Suprapubic skin (tissue), 4 donors: ENCODE results near the gene MRPL12.

Experiments
- EP300 ChIP-seq: sonication (generic); formaldehyde crosslinking; IDR thresholded peaks from one replicate; pipeline ENCODE4 v1.6.1; 2017; ENCODE audit warnings: antibody characterized with exemption
- POLR2A ChIP-seq, 2 donors: fragments of 450-650 bp; IDR thresholded peaks; one replicate each; pipeline ENCODE4 v1.6.1; 2017; ENCODE audit warnings: antibody characterized with exemption in 2 of 2, mild to moderate bottlenecking in 2 of 2, moderate library complexity in 2 of 2
- POLR2AphosphoS5 ChIP-seq, 3 donors: sonication (generic); formaldehyde crosslinking; IDR thresholded peaks; one replicate each; pipeline ENCODE4 v1.6.1; 2017; ENCODE audit warnings: antibody characterized with exemption in 3 of 3
- TF ChIP-seq, protein P1 (sequence below), 2 donors: fragments of 200-600 bp in 1 of 2; fragments of 450-650 bp in 1 of 2; sonication (generic) in 1 of 2; IDR thresholded peaks; one replicate each; pipeline ENCODE4 v1.5.1; 2016 to 2019; ENCODE audit warnings: antibody characterized with exemption in 2 of 2, mild to moderate bottlenecking in 1 of 2, moderate library complexity in 1 of 2

DNA sequence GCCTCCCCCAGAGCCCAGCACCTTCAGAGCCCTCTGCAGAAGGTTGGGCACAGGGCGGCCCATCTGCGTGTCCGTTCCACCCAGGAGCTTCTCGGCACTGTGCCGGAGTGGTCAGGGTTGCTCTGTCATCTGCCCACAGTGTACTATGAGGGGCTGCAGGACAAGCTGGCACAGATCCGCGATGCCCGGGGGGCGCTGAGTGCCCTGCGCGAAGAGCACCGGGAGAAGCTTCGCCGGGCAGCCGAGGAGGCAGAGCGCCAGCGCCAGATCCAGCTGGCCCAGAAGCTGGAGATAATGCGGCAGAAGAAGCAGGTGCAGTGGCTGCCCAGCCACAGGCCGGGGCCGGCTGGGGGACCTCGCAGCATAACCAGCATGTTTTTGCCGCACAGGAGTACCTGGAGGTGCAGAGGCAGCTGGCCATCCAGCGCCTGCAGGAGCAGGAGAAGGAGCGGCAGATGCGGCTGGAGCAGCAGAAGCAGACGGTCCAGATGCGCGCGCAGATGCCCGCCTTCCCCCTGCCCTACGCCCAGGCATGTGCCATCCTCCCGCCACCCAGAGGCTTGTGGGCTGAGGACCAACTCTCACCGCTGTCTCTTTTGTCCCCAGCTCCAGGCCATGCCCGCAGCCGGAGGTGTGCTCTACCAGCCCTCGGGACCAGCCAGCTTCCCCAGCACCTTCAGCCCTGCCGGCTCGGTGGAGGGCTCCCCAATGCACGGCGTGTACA, 6.8 kb upstream of the MRPL12 start:
- TF ChIP-seq POLR2AphosphoS5 (IDR thresholded peaks at IDR 0.05) (no peak), EP300 (no peak), POLR2A (IDR thresholded peaks at IDR 0.05) (no peak)
- TF ChIP-seq, protein P1, sequence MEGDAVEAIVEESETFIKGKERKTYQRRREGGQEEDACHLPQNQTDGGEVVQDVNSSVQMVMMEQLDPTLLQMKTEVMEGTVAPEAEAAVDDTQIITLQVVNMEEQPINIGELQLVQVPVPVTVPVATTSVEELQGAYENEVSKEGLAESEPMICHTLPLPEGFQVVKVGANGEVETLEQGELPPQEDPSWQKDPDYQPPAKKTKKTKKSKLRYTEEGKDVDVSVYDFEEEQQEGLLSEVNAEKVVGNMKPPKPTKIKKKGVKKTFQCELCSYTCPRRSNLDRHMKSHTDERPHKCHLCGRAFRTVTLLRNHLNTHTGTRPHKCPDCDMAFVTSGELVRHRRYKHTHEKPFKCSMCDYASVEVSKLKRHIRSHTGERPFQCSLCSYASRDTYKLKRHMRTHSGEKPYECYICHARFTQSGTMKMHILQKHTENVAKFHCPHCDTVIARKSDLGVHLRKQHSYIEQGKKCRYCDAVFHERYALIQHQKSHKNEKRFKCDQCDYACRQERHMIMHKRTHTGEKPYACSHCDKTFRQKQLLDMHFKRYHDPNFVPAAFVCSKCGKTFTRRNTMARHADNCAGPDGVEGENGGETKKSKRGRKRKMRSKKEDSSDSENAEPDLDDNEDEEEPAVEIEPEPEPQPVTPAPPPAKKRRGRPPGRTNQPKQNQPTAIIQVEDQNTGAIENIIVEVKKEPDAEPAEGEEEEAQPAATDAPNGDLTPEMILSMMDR (IDR thresholded peaks at IDR 0.05): no peak
